Inflammatory macrophage treated with lipopolysaccharide for 1 hour (primary cell): ENCODE data around the gene HOXD1.

Experiments
- DNase-seq, 2 donors: peaks; one replicate each; pipeline ENCODE4 v3.0.0-alpha.2; 2020 to 2022

The HOXD1 gene

GRCh38 chr2:176154576-176155252 is 33.8 kb upstream of the HOXD1 start:
- DNase-seq, result no peak

- DNase-seq, result no peak
These were observed 33.0 kb upstream of the HOXD1 start for GRCh38 chr2:176155356-176156044.

- DNase-seq, result no peak
These were observed 32.1 kb upstream of the HOXD1 start for GRCh38 chr2:176156301-176156806.

DNA sequence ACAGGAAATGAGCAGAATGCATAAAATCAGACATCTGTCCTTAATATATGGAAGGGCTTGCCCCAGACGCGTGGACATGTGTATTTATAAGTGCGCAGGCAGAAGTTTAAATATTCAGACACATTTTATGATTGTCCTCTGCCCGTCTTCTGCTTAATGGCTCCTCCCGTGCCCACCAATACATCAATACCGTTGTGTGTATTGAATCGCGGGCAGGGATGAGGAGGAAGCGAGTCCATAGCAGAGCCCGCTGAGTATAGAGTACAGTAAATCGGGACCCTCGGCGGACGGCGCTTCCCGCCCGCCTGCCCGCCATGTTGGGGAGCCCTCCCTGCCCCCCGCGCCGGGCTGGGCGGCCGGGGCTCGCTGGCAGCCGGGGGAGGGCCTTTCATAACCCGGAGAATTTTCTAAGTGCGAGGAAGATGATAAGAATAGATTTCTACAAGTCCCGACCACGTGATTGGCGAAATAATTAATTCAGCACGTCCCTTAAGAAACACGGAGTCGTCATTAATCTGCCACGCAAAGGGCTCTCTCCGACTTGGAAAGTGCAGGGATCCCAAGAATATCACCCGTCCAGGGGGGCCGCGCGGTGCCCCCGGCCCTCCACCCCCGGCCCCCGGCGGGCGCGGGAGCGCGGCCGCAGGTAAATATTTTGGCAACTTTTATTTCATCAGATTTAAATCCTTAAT is 31.5 kb upstream of the HOXD1 start, which contains the start of gene HOXD3:
Gene HOXD3 (plus strand): TSS at position 501 of the 692 bp plus-strand sequence. CDS start 11,808 bp downstream, outside the sequence.
- DNase-seq, result no peak

- no peak for DNase-seq
These were observed 30.8 kb upstream of the HOXD1 start for GRCh38 chr2:176157499-176158185.

- DNase-seq, result no peak
These were observed 30.3 kb upstream of the HOXD1 start for GRCh38 chr2:176158186-176158591.

DNA sequence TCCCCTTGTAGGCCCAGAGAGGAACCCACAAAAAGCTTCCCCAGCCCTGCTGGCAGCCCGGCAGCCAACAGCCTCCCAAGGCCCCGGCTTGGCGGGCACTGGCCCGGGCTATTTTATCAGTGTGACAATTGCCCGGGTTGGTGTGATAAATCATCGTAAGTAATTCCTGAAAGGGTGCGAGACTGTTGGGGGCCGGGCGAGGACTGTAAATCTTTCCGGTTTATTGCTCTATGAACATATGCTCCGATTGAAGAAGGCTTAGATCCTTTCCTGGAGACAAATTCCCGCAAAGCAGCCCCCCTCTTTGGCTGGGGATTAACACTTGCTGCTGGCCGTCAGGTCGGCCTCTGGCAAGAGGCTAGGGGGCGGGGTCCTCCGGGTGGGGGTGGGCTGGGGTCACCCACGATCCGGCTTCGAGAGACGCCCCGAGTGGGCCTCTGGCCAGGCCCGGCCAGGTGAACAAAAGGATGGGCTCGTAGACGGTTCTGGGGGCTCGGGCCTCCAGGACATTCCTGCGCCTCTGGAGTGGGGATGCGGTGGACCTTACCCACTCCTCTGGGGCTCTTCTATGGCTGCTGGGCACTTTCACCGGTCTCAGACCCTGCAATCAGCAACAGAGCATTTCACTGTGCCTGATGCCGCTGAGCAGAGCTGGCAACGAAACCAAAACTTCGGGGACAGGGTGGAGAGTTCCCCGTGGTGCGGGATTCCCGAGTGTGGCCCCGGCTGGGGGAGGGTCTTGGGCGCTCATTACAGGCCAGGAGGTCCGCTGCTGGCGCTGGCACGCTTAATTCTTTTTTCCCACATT is 29.4 kb upstream of the HOXD1 start:
- DNase-seq, result no peak

GRCh38 chr2:176159663-176160250 is 28.7 kb upstream of the HOXD1 start:
- DNase-seq, result no peak

DNA sequence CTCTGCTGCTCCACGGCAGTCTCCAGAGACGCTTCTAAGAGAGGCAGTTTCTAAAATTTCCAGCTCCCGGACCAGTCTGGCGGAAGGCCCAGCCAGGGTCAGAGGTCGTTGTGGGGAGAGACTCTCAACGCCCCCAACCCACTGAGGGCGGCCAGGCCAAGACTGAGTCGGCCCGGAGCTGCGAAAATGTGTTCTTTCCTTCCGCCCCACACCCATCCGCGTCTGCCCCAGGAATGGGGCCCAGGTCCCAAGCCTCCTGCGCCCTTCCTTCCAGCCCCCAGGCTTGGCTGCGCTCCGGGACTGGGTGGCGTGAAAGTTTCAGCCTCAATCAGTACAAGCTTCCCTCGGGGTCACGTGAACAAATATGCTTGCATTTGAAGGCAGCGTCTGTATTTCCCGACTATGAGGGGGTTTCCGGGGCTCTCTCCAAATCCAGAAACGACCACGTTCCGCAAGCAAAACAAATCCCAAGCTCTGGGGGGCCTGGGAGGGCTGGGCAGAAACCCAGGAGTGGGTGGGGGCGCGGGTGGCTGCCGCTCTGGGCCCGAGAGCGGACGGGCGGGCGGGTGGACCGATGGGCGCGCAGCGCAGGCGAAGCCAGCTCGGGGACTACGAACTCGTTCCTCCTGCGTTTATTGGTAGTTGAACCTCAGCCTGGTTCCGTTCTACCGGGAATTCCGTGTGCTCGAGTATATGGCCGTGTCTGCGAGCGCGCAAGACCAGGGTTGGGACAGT is 28.1 kb upstream of the HOXD1 start:
- DNase-seq, result no peak

DNA sequence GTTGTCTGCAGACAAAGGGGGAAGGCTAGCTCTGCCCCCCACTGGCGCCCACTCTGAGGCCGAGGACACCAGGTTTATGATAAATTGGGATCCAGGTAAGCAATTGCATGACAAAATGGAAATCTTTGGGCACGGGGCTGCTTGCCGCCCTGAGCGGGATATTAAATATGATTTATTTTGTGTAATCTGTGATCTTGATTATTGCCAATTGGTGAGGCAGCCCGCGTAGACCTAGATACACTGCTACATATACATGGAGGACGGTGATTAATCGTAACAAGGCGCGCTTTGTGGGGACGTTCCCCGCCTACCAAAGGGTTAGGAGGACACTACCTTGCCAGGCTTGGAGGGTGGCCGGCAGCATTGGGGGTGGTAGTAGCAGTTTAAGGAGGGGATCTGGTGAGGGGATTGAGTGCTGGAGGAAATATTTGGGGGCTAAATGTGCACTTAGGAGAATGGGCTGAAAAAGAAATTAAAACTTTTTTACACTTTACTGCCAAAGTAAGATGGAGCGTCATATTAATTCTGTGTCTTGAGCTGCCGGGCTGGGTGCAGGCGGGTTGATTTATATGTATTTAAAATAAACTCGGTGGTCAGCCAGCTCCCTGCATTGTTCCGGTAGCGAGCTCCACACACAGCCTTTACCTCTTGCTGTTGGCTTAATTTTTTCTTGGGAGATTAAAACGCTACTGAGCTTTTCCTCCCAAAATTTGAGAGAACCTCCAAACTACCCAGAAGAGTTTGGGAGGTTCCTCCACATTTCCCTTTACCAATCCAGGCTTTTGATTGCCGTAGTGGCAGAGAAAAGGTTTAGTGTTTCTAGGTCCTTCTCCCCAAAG is 27.3 kb upstream of the HOXD1 start:
- DNase-seq, result no peak

DNA sequence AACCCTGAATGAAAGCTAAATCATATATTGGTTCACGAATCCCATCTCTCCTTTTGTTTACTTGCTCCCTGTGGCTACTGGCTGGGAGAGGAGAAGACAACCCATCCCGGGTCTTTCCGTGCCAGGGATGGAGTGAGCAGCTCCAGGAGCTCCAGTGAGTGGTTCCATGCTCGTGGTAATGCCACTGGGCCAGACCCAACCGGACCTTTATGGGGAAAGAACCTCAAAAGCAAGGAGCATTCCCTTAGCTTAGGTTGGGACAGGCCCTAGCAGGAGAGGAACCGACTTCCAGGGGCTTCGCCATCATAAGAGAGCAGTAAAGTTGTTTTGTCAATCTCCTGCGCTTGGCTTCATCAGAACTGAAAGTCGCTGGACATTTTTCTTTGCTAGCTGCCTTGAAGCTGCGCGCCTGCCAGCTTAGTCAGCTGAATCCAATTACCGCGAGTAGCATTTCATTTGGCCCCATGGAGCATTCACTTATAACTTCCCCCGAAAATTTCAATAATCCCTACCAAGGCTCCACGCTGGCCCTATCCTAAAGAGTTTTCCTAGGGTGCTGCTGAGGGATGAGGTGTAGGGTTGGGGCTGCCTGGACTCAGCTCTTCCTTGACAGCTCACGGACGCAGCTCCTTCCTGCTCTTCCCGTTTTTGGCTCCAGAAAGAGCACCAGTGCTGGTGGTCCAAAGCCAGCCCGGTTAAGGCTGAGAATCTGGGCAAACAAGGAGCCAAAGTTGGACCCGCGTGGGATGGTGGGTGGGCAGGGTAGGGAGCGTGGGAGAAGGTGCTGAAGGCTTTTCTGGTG is 26.4 kb upstream of the HOXD1 start:
- DNase-seq, result no peak

GRCh38 chr2:176162911-176163671 is 25.4 kb upstream of the HOXD1 start:
- DNase-seq, result no peak

- DNase-seq, result no peak
These were observed 24.8 kb upstream of the HOXD1 start for GRCh38 chr2:176163672-176164056.

DNA sequence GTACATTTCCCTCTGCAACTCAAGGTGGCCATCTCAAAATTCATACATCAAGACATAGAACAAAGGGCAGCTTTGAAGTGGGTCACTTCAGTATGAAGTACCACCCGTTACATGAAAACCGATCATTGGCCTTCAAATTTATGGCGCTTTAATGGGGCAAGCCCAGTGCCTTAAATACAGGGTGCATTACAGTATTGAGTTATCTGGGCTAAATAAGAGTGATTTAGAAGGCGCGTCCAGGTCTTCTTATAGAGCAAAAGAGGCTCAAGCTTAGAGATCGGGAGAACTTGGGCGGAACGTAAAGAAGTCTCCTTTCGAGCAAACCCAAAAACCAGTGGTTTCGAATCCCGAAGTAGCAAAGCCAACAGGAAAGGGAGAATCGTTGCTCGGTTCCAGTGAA is 24.3 kb upstream of the HOXD1 start:
- DNase-seq, result no peak

DNA sequence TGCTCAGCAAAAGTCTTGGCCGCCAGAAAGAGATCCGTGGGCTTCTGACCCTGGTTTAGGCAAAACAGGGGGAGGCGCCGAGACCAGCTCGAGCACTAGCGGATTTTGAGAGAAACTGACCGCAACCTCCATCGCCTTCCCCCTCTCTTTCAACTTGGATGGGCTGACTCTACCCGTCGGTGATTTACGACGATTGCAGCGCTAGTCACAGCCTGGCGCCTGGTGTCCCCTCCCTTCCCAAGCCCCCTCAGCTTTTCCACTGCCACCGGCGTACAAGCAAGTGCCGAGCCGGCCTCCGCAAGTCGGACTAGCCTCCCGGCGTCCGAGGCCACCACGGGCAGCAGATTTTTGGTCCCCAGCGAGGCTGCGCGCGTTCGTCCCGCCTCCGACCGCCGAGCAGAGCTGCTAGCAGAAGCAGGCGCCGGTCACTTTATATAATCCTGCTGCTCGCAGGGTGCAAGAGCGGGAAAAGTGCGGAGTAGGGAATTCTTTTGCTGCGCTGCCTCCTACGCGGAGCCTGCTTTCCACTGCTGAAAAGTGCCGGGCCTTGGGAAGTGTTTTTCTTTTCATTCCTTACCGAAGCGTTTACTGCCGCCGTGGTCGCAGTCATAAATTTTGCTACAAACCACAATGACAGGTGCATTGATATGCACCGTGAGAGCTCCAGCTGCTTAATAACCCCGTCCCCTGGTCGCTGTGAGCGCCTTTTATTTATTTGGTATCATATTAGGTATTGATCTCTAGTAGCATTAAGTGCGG is 23.7 kb upstream of the HOXD1 start:
- DNase-seq, result no peak

GRCh38 chr2:176165370-176166050 is 23.0 kb upstream of the HOXD1 start:
- DNase-seq, result no peak

DNA sequence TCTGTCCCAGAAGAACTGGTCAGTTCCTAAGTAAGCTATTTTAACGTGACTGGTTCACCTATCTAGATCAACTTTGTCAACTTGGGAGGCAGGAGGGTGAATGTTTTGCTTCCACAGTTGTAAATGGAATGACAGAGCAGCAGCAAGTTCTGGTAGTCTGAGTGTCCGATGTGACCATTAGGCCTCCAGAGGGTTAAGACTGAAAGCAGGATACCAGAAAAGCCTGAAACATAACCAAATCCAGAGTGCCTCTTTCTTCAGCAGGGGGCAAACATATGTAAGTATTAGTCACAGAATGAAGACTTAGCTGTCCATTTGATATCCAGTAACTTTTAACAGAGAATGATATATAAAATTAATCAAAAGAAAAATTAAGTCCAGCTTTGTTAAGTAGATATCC is 22.2 kb upstream of the HOXD1 start:
- no peak for DNase-seq
